NT2/D1 (cell line): Measurements from ENCODE around the gene TGOLN2.
"Not testable (repeated sequence)": the region's sequence is repeated elsewhere in the genome, so short reads cannot be mapped to it uniquely, and the experiment has no call there.

ENCODE experiments used
- DNase-seq: peaks from one replicate; pipeline ENCODE4 v3.0.0-alpha.2; 2011; ENCODE audit warnings: low read depth, low spot score
- H3K27me3 ChIP-seq: 2 replicates; pipeline ENCODE4 v1.6.0; 2011; ENCODE audit warnings: mild to moderate bottlenecking; ENCODE audit not compliant: insufficient read length, insufficient read depth
- H3K36me3 ChIP-seq: 2 replicates; pipeline ENCODE4 v1.6.1; 2011; ENCODE audit warnings: mild to moderate bottlenecking, low read length, mixed read lengths; ENCODE audit not compliant: insufficient read depth, insufficient read length
- H3K4me1 ChIP-seq: 2 replicates; pipeline ENCODE4 v1.5.1; 2011; ENCODE audit not compliant: insufficient read depth, insufficient read length
- H3K4me3 ChIP-seq: 2 replicates; pipeline ENCODE4 v1.5.1; 2011; ENCODE audit warnings: low read depth; ENCODE audit not compliant: insufficient read length
- H3K9ac ChIP-seq: 2 replicates; pipeline ENCODE4 v1.6.0; 2011; ENCODE audit warnings: low read depth; ENCODE audit not compliant: insufficient read length
- H3K9me3 ChIP-seq: 2 replicates; pipeline ENCODE4 v1.5.1; 2011; ENCODE audit warnings: mild to moderate bottlenecking, low read length; ENCODE audit not compliant: insufficient read depth
- SUZ12 ChIP-seq: IDR thresholded peaks from 2 replicates; pipeline ENCODE4 v1.6.1; 2011; ENCODE audit not compliant: insufficient read length, insufficient read depth; ENCODE audit errors: extremely low read depth
- YY1 ChIP-seq: IDR thresholded peaks from 2 replicates; pipeline ENCODE4 v1.6.1; 2011; ENCODE audit not compliant: insufficient read length, insufficient read depth
- ZNF274 ChIP-seq: IDR thresholded peaks from 2 replicates; pipeline ENCODE4 v1.6.1; 2011; ENCODE audit warnings: mild to moderate bottlenecking, low read depth, low read length

The TGOLN2 gene

DNA sequence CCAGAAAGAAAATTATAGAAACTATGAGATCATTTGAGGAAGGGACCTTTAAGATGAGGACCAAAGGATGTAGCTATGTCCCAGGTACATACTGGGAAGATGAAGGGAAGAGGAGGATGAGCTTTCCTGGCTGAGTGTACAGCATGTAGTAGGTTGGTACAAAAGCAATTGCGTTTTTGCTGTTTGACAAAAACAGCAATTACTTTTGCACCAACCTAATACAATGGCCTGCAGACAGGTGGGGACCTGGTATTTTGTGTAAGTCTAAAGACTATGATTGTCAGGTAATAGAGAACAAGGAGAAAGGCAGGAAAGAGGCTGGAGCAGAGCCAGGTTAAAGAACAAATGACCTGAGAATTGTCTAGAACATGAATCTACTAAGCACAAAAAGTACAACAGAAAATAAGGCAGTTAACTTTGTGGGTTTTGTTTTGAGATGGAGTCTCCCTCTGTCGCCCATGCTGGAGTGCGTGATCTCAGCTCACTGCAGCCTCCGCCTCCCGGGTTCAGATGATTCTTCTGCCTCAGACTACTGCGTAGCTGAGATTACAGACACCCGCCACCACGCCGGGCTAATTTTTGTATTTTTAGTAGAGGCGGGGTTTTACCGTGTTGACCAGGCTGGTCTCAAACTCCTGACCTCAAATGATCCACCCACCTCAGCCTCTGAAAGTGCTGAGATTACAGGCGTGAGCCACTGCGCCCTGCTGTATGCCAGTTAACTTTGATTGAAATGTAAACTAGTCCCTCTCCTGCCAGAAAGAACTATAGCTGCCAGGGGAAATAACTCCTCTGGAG is 3.2 kb upstream of the TGOLN2 start:
- Histone ChIP-seq H3K4me1 (no peaks in the 10 kb centered on the region), H3K9ac (peak overlapping the region; percentile 18), H3K4me3 (no peak overlapping the region), H3K27me3 (no peaks in the 10 kb centered on the region), H3K36me3 (peaks cover 12% of the 10 kb centered on the region), H3K9me3 (no peaks in the 10 kb centered on the region; the same call in 1 of the 2 replicates)
- TF ChIP-seq ZNF274 (no peak), SUZ12 (no peak), YY1 (no peak)
- DNase-seq: no peak

DNA sequence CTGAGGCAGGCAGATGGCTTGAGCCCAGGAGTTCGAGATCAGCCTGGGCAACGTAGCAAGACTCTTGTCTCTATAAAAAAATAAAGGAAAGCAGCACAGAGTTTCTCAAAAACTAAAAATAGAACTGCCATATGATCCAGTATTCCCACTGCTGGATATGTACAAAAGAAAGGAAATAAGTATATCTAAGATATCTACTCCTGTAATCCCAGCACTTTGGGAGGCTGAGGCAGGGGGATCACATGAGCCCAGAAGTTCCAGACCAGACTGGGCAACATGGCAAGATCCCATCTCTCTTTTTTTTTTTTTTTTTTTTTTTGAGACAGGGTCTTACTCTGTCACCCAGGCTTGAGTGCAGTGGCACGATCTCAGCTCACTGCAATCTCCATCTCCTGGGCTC is 1.9 kb upstream of the TGOLN2 start:
- not testable (repeated sequence) for H3K4me3 ChIP-seq, DNase-seq, H3K9me3 ChIP-seq, H3K9ac ChIP-seq, H3K4me1 ChIP-seq, H3K27me3 ChIP-seq
- H3K36me3 ChIP-seq: peaks cover 20% of the 10 kb centered on the region

DNA sequence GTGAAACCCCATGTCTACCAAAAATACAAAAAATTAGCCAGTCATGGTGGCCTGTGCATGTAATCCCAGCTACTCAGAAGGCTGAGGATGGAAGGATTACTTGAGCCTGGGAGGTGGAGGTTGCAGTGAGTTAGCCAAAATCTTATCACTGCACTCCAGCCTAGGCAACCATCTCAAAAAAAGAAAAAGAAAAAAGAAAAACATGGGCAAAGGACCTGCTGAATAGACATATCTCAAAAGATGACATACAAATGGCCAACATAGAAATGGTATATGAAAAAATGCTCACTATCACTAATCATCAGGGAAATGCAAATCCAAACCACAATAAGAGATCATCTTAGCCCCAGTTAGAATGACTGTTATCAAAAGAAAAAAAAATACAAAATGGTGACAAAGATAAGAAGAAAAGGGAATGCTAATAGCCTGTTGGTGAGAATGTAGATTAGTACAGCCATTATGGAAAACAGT is 1.4 kb upstream of the TGOLN2 start:
- TF ChIP-seq SUZ12 (no peak), ZNF274 (no peak), YY1 (no peak)
- Histone ChIP-seq H3K9ac (no peak overlapping the region), H3K36me3 (peaks cover 25% of the 10 kb centered on the region), H3K9me3 (no peaks in the 10 kb centered on the region; the same call in 1 of the 2 replicates), H3K27me3 (no peaks in the 10 kb centered on the region), H3K4me3 (no peak overlapping the region), H3K4me1 (no peaks in the 10 kb centered on the region)
- no peak for DNase-seq

- H3K4me1 ChIP-seq: no peaks in the 10 kb centered on the region
- no peak for DNase-seq
- peak overlapping the region; percentile 92 for H3K9ac ChIP-seq
- no peaks in the 10 kb centered on the region for H3K9me3 ChIP-seq
- H3K27me3 ChIP-seq: no peaks in the 10 kb centered on the region
- H3K4me3 ChIP-seq: peak overlapping the region; percentile 77
- TF ChIP-seq SUZ12: no peak
- no peak for TF ChIP-seq ZNF274
- peaks cover 41% of the 10 kb centered on the region for H3K36me3 ChIP-seq
Measured at GRCh38 chr2:85327160-85327821, 498 bp downstream of the TGOLN2 start.

DNA sequence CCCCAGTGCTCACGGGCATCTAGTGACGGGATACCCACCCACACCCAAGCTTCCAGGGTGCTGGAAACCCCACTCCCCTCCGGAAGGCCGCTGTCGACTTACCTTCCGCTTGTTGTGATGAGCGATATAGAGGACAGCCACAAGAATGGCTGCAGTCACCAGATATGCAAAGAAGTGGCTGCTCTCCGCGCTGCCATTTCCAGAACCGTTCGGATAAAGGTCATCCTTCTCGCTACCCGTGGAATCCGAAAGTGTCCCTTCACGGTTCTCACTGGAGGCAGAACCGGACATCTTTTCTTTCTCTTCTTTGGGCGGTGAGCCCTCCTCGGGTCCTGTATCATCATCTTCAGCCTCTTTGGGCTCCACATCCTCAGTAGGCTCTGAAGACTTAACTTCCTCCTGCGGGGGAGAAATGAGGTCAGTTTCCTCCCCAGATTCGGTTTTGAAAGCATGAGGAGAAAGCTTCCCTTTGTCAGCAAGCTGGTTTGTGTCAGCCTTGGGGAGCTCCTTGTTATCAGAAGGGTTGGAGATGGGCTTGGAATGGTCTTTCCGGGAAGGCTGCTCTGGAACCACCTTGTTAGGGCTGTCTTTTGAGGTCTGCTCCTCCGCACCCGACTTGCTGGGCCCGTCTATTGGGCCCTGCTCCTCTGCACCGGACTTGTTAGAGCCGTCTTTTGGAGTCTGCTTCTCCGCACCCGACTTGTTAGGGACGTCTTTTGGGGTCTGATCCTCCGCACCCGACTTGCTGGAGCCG is 1.2 kb downstream of the TGOLN2 start:
- no peaks in the 10 kb centered on the region for H3K4me1 ChIP-seq

DNA sequence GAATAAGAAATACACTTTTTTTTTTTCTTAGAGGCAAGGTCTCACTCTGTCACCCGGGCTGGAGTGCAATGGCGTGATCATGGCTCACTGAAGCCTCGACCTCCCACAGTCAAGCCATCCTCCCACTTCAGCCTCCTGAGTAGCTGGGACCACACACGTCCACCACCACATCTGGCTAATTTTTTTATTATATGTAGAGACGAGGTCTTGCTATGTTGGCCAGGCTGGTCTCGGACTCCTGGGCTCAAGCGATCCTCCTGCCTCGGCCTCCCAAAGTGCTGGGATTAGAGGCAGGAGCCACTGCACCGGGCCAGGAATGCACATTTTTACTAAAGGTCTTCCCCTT is 2.4 kb downstream of the TGOLN2 start:
- Histone ChIP-seq H3K9ac (no peak overlapping the region), H3K36me3 (peaks cover 59% of the 10 kb centered on the region), H3K4me1 (no peaks in the 10 kb centered on the region), H3K4me3 (no peak overlapping the region), H3K9me3 (no peaks in the 10 kb centered on the region), H3K27me3 (no peaks in the 10 kb centered on the region)
- no peak for DNase-seq
- TF ChIP-seq SUZ12 (no peak), ZNF274 (no peak), YY1 (no peak)

More for the DNA sequence above, 1.2 kb downstream of the TGOLN2 start:
- TF ChIP-seq ZNF274 (no peak), YY1 (no peak), SUZ12 (no peak)
- peaks cover 47% of the 10 kb centered on the region for H3K36me3 ChIP-seq
- no peak for DNase-seq
- H3K9ac ChIP-seq: peak overlapping the region; percentile 92
- peak overlapping the region; percentile 77 for H3K4me3 ChIP-seq
- no peaks in the 10 kb centered on the region for H3K27me3 ChIP-seq
- H3K9me3 ChIP-seq: no peaks in the 10 kb centered on the region

DNA sequence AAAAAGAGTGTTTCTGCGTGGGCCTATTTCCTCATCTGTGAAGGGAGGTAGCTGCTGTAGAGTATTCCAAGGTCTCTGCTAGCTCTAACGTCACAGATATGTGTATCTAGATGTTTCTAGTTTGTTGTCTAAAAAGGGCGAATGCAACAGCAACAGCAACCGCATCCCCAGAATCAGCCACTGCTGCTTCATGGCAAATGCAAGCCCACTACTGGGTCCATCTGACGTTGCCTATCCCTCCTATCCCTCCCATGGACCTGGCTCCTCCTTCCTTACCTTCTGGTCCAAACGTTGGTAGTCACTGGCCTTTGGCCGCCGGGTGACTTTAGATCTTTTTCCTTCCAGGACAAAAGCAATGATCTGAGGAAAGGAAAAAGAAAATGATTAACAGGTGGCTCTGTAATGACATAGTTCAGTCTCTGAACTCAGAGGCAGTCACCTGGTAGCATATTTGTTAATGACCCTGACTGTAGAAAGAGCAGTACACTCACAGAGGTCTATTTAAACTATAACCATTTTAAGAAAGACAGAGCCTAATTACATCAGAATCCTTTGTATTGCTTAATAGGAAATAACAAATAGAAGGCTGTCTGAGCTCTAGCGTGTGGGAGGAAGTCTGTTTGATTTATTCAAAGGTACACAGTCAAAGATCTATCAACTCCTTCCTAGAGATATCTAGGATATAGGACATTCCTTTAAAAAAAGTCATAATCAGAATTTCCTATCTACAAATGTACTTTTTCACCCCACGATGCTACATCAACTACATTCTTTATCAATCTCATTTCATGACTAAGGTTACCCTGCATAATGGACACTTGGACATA is 2.9 kb downstream of the TGOLN2 start:
- Histone ChIP-seq H3K27me3 (no peaks in the 10 kb centered on the region), H3K4me3 (no peak overlapping the region), H3K4me1 (no peaks in the 10 kb centered on the region), H3K9me3 (no peaks in the 10 kb centered on the region), H3K36me3 (peaks cover 65% of the 10 kb centered on the region), H3K9ac (no peak overlapping the region)
- DNase-seq: no peak
- no peak for TF ChIP-seq ZNF274
- TF ChIP-seq SUZ12: no peak
- no peak for TF ChIP-seq YY1

- not testable (repeated sequence) for H3K9ac ChIP-seq, DNase-seq, H3K4me3 ChIP-seq, H3K4me1 ChIP-seq, H3K9me3 ChIP-seq, H3K27me3 ChIP-seq
- H3K36me3 ChIP-seq: peaks cover 71% of the 10 kb centered on the region
Measured at GRCh38 chr2:85323988-85324367, 3.8 kb downstream of the TGOLN2 start.
